Keratinocyte (primary cell): ENCODE measurements around the gene TANK. TPM values are rescaled to one million over a fixed set of nuclear protein-coding genes. Genes with fewer than 3 reads are reported as not detected.
"Not testable (repeated sequence)": the region's sequence is repeated elsewhere in the genome, so short reads cannot be mapped to it uniquely, and the experiment has no call there.

Source experiments
- DNase-seq: peaks from one replicate; pipeline ENCODE4 v3.0.0-alpha.2; 2011; ENCODE audit warnings: low read depth, missing footprints, low spot score
- FAIRE-seq: peaks from 2 replicates; lab custom pipeline; 2011; peaks lifted over from hg19 to GRCh38; lab: Jason Lieb, UNC
- H2AFZ ChIP-seq: 2 replicates; pipeline ENCODE4 v1.6.0; 2012; ENCODE audit warnings: low read length, control low read depth, inconsistent platforms; ENCODE audit not compliant: control insufficient read depth
- H3K27ac ChIP-seq: 2 replicates; pipeline ENCODE4 v1.5.1; 2011; ENCODE audit warnings: low read length; ENCODE audit not compliant: control insufficient read depth, insufficient read depth
- H3K27me3 ChIP-seq: 3 replicates; pipeline ENCODE4 v1.6.0; 2011; ENCODE audit warnings: low read length; ENCODE audit not compliant: control insufficient read depth, insufficient read depth; ENCODE audit errors: extremely low read depth
- H3K36me3 ChIP-seq, 2 experiments: 2 replicates in 1 of 2; 3 replicates in 1 of 2; pipeline ENCODE4 v1.5.1; 2011; ENCODE audit warnings: low read length in 2 of 2, mild to moderate bottlenecking in 1 of 2; ENCODE audit not compliant: control insufficient read depth in 2 of 2, insufficient read depth in 2 of 2; ENCODE audit errors: extremely low read depth in 1 of 2
- H3K4me1 ChIP-seq: 3 replicates; pipeline ENCODE4 v1.5.1; 2011; ENCODE audit warnings: low read length; ENCODE audit not compliant: control insufficient read depth, insufficient read depth; ENCODE audit errors: extremely low read depth
- H3K4me2 ChIP-seq: 3 replicates; pipeline ENCODE4 v1.6.0; 2011; ENCODE audit warnings: low read depth, low read length; ENCODE audit not compliant: control insufficient read depth, insufficient read depth; ENCODE audit errors: extremely low read depth
- H3K4me3 ChIP-seq, 3 experiments: fragments of 200-600 bp in 1 of 3; sonication (generic) in 1 of 3; 2 replicates in 2 of 3; 3 replicates in 1 of 3; pipeline ENCODE4 v1.5.1; 2011 to 2016; ENCODE audit warnings: low read length in 3 of 3, mild to moderate bottlenecking in 3 of 3, control low read depth in 2 of 3, inconsistent platforms in 1 of 3, low read depth in 1 of 3, mixed read lengths in 1 of 3, mixed run types in 1 of 3, moderate library complexity in 1 of 3; ENCODE audit not compliant: control insufficient read depth in 2 of 3, insufficient read depth in 2 of 3; ENCODE audit errors: extremely low read depth in 1 of 3
- H3K79me2 ChIP-seq: 2 replicates; pipeline ENCODE4 v1.6.0; 2012; ENCODE audit warnings: low read length; ENCODE audit not compliant: control insufficient read depth, insufficient read depth
- H3K9ac ChIP-seq: 3 replicates; pipeline ENCODE4 v1.6.0; 2011; ENCODE audit warnings: low read length; ENCODE audit not compliant: control insufficient read depth, insufficient read depth; ENCODE audit errors: extremely low read depth
- H3K9me1 ChIP-seq: 3 replicates; pipeline ENCODE4 v1.6.0; 2011; ENCODE audit warnings: low read length; ENCODE audit not compliant: control insufficient read depth, insufficient read depth; ENCODE audit errors: extremely low read depth
- H3K9me3 ChIP-seq: 2 replicates; pipeline ENCODE4 v1.5.1; 2012; ENCODE audit warnings: low read depth, low read length; ENCODE audit not compliant: control insufficient read depth
- H4K20me1 ChIP-seq: 3 replicates; pipeline ENCODE4 v1.6.0; 2011; ENCODE audit warnings: low read length; ENCODE audit not compliant: control insufficient read depth, insufficient read depth; ENCODE audit errors: extremely low read depth
- EZH2 ChIP-seq: IDR thresholded peaks from one replicate; pipeline ENCODE4 v1.6.1; 2012; ENCODE audit warnings: inconsistent platforms, mild to moderate bottlenecking, low read length, moderate library complexity
- dilution Hi-C: fragments of 300-500 bp; cut with MboI; formaldehyde crosslinking; loops from one replicate; pipeline ENCODE4 v1.7.0; 2020; ENCODE audit warnings: low sequenced_read_pairs; ENCODE audit not compliant: extremely low pct_ligation_motif_present
- polyA plus RNA-seq, 5 experiments: library from polyadenylated mRNA; depleted of rRNA in 3 of 5; stranded (reverse) in 3 of 5; stranded (forward) in 1 of 5; unstranded in 1 of 5; fragments of >200 nt; gene quantifications; 1 replicate in 1 of 5; 2 replicates in 3 of 5; 3 replicates in 1 of 5; pipeline versions ENCODE4 v1.2.1 to v1.2.3, GENCODE V29; 2011 to 2012; ENCODE audit warnings: missing spikeins in 2 of 5, low read depth in 1 of 5, low replicate concordance in 1 of 5
- TF ChIP-seq, protein P1 (sequence below), 3 experiments: IDR thresholded peaks in 1 of 3; conservative IDR thresholded peaks in 1 of 3; optimal IDR thresholded peaks in 1 of 3; 2 replicates in 2 of 3; 3 replicates in 1 of 3; pipeline versions ENCODE3 to v1.5.1; 2011; ENCODE audit warnings: low read length in 3 of 3, mild to moderate bottlenecking in 3 of 3, moderate library complexity in 2 of 3, control low read depth in 1 of 3, inconsistent platforms in 1 of 3; ENCODE audit not compliant: insufficient read depth in 2 of 3; ENCODE audit errors: extremely low read depth in 1 of 3

The TANK gene
- polyA plus RNA-seq, 1 donor (not counting 4 experiments of a cell fraction or from before 2014, with no cell fraction given): 47.2 TPM

DNA sequence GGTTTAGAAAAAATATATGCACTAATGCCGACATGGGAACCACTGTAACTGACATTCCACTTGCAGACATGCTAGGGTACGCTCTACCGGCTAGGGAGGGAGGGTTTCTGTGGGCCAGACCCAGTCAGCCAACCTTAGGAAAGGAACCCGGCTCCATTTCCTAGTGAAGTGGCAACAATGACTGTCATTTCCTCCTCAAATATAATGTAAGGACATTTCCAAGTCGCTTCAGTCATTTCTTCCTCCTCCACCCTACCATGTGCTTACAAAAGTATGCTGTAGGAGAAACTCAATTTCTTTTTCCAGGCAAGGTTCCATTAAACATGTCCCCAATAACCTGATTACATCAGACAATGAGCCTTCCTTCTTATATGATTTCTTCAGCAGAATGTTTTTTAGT, 83.7 kb downstream of the TANK start:
- no peaks in the 10 kb centered on the region for H4K20me1 ChIP-seq
- no peaks in the 10 kb centered on the region for H3K27me3 ChIP-seq
- no peaks in the 10 kb centered on the region for H3K9me3 ChIP-seq
- H3K4me2 ChIP-seq: peak overlapping the region; percentile 89
- H3K9me1 ChIP-seq: no peaks in the 10 kb centered on the region
- H3K36me3 ChIP-seq: peaks cover 0 to 2% of the 10 kb centered on the region in 2 experiments
- TF ChIP-seq EZH2: no peak
- TF ChIP-seq, protein P1, sequence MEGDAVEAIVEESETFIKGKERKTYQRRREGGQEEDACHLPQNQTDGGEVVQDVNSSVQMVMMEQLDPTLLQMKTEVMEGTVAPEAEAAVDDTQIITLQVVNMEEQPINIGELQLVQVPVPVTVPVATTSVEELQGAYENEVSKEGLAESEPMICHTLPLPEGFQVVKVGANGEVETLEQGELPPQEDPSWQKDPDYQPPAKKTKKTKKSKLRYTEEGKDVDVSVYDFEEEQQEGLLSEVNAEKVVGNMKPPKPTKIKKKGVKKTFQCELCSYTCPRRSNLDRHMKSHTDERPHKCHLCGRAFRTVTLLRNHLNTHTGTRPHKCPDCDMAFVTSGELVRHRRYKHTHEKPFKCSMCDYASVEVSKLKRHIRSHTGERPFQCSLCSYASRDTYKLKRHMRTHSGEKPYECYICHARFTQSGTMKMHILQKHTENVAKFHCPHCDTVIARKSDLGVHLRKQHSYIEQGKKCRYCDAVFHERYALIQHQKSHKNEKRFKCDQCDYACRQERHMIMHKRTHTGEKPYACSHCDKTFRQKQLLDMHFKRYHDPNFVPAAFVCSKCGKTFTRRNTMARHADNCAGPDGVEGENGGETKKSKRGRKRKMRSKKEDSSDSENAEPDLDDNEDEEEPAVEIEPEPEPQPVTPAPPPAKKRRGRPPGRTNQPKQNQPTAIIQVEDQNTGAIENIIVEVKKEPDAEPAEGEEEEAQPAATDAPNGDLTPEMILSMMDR (optimal IDR thresholded peaks at IDR 0.05 in 1 of 3, IDR thresholded peaks at IDR 0.05 in 1 of 3, conservative IDR thresholded peaks at IDR 0.05 in 1 of 3; ENCODE audit: extremely low read depth in 1 of 3, insufficient read depth in 2 of 3, low read length in 3 of 3): no peak
- FAIRE-seq (no peak), DNase-seq (no peak)
- H3K9ac ChIP-seq: peak overlapping the region; percentile 87
- peak overlapping the region; percentile 90 for H3K27ac ChIP-seq
- H3K4me1 ChIP-seq: peaks cover 10% of the 10 kb centered on the region
- H3K79me2 ChIP-seq: peaks cover 4% of the 10 kb centered on the region
- dilution Hi-C loops: no loop called here
- H2AFZ ChIP-seq: peak overlapping the region; percentile 75
- H3K4me3 ChIP-seq: peak overlapping the region; percentile 55 to 68 (median 67)

DNA sequence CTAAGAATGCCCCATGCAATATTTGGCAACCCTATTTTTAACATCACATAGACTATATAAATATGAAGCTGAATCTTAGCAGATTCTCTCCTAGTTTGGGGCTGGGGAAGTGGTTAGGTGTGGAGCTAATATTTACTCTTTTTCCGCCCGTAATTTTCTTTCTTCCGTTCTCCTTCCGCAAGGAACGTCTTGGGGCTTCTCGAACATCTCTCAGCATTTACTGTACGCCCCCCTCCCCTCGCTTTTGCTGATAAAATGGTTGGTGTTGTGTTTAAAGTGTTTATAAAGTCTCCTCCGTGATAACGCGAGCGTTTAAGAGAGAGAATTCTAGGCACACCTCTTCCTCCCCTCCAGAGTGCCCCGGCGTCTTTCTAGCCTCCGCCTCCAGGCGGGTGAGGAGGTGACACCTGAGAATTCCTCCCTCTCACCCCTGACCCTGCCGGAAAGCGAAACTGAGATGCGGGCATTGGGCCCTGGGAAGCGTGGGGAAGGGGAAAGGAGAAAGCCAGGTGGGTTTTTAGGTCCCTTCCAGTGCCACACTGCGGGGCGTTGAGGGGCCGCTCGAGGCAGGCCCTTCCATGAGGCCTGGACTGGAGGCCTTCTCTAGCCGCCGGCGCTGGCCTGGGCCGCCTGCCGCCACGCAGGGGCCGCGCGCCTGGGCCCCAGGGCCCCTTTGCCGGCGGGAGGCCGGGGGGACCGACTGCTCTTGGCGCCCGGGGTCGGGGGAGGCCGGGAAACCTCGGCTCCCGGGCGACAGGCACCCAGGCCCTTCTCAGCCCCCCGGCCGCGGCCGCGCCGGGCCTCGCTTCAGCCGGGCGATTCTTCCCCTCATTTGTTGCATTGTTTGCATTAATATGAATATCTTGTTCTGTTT, 84.4 kb downstream of the TANK start:
- H3K9me1 ChIP-seq, DNase-seq, H4K20me1 ChIP-seq, dilution Hi-C loops, H3K4me1 ChIP-seq, H3K36me3 ChIP-seq, H3K9me3 ChIP-seq, H3K27me3 ChIP-seq, H3K79me2 ChIP-seq: not testable (repeated sequence)
- peak overlapping the region; percentile 75 for H2AFZ ChIP-seq
- peak overlapping the region; percentile 87 for H3K9ac ChIP-seq
- TF ChIP-seq, protein P1 (optimal IDR thresholded peaks at IDR 0.05 in 1 of 3, IDR thresholded peaks at IDR 0.05 in 1 of 3, conservative IDR thresholded peaks at IDR 0.05 in 1 of 3; ENCODE audit: extremely low read depth in 1 of 3, insufficient read depth in 2 of 3, low read length in 3 of 3): peak in 1 of 3 experiments; percentile 6
- FAIRE-seq: peak; percentile 89
- H3K4me3 ChIP-seq: peak overlapping the region; percentile 55 to 68 (median 67)
- H3K27ac ChIP-seq: peak overlapping the region; percentile 90
- H3K4me2 ChIP-seq: peak overlapping the region; percentile 89
